K562 (cell line): ENCODE results near the gene GIGYF1. TPM values are rescaled to one million over a fixed set of nuclear protein-coding genes. Genes with fewer than 3 reads are reported as not detected.

ENCODE experiments used
- BMI1 ChIP-seq: fragments of 150-350 bp; IDR thresholded peaks from 2 replicates; pipeline ENCODE4 v1.6.1; 2014; ENCODE audit warnings: low read length
- BRD9 ChIP-seq: fragments of 450-650 bp; IDR thresholded peaks from 2 replicates; pipeline ENCODE4 v1.6.1; 2018; ENCODE audit warnings: low read depth; ENCODE audit not compliant: partially characterized antibody
- CCAR2 ChIP-seq: fragments of 200-400 bp; formaldehyde crosslinking; IDR thresholded peaks from 2 replicates; pipeline ENCODE4 v1.6.1; 2017; ENCODE audit warnings: mild to moderate bottlenecking, low read depth, low read length
- EP400 ChIP-seq: fragments of 450-650 bp; IDR thresholded peaks from 2 replicates; pipeline ENCODE4 v1.6.1; 2017; ENCODE audit warnings: antibody characterized with exemption, mild to moderate bottlenecking, moderate library complexity
- HMG20A ChIP-seq: fragments of 450-650 bp; formaldehyde crosslinking; conservative IDR thresholded peaks from 2 replicates; pipeline ENCODE4 v1.4.0; 2020; ENCODE audit warnings: mild to moderate bottlenecking, mixed read lengths
- JUND ChIP-seq, 2 experiments: IDR thresholded peaks; 2 replicates in 1 of 2; 3 replicates in 1 of 2; pipeline ENCODE4 v1.6.1; 2011; ENCODE audit warnings: borderline replicate concordance in 2 of 2, low read depth in 2 of 2, low read length in 2 of 2, improper control_type of control experiment in 1 of 2, missing biosample characterization in 1 of 2, missing genetic modification characterization in 1 of 2, missing genetic modification reagents in 1 of 2
- MYC ChIP-seq, 2 experiments: fragments of 250-450 bp in 1 of 2; sonication (Bioruptor Pico) in 1 of 2; IDR thresholded peaks; 2 replicates each; pipeline versions ENCODE4 v1.5.1 to v1.6.1; 2012 to 2021; ENCODE audit warnings: low read depth in 2 of 2, borderline replicate concordance in 1 of 2, improper control_type of control experiment in 1 of 2, low read length in 1 of 2, mild to moderate bottlenecking in 1 of 2, moderate library complexity in 1 of 2
- NFXL1 ChIP-seq: fragments of 450-650 bp; formaldehyde crosslinking; IDR thresholded peaks from 2 replicates; pipeline ENCODE4 v1.4.0; 2021; ENCODE audit warnings: mild to moderate bottlenecking
- RAD21 ChIP-seq, 2 experiments: fragments of 250-450 bp in 1 of 2; fragments of 450-650 bp in 1 of 2; sonication (Bioruptor Pico) in 1 of 2; formaldehyde crosslinking in 1 of 2; IDR thresholded peaks in 1 of 2; conservative IDR thresholded peaks in 1 of 2; 2 replicates each; pipeline versions ENCODE4 v1.4.0 to v1.8.0; 2020 to 2022; ENCODE audit warnings: mild to moderate bottlenecking in 2 of 2, moderate library complexity in 1 of 2
- SAFB2 ChIP-seq: fragments of 200-400 bp; formaldehyde crosslinking; IDR thresholded peaks from 2 replicates; pipeline ENCODE4 v1.6.1; 2018; ENCODE audit warnings: borderline replicate concordance, low read length, low read depth, moderate library complexity; ENCODE audit not compliant: severe bottlenecking
- SREBF2 ChIP-seq: sonication (generic); formaldehyde crosslinking; IDR thresholded peaks from 2 replicates; pipeline ENCODE4 v1.4.0; 2020; ENCODE audit warnings: mild to moderate bottlenecking, missing genetic modification reagents
- SUPT5H ChIP-seq: fragments of 450-650 bp; IDR thresholded peaks from 2 replicates; pipeline ENCODE4 v1.6.1; 2016
- YBX1 ChIP-seq: fragments of 450-650 bp; IDR thresholded peaks from 2 replicates; pipeline ENCODE4 v1.7.1; 2016; ENCODE audit warnings: mild to moderate bottlenecking
- ZC3H8 ChIP-seq: fragments of 450-650 bp; IDR thresholded peaks from 2 replicates; pipeline ENCODE4 v1.6.1; 2017
- ZNF197 ChIP-seq: fragments of 200-800 bp; sonication (Bioruptor generic); IDR thresholded peaks from 2 replicates; pipeline ENCODE4 v1.6.1; 2016; ENCODE audit warnings: low read depth, missing genetic modification characterization, missing compliant biosample characterization
- ZNF41 ChIP-seq: fragments of 250-450 bp; sonication (Bioruptor Pico); conservative IDR thresholded peaks from 2 replicates; pipeline ENCODE4 v1.4.0; 2020; ENCODE audit warnings: mild to moderate bottlenecking
- ZNF431 ChIP-seq: sonication (generic); formaldehyde crosslinking; IDR thresholded peaks from 2 replicates; pipeline ENCODE4 v1.8.0; 2022; ENCODE audit warnings: mild to moderate bottlenecking, missing genetic modification reagents
- ZNF780A ChIP-seq: fragments of 250-450 bp; sonication (Bioruptor Pico); IDR thresholded peaks from 2 replicates; pipeline ENCODE4 v1.5.0; 2021; ENCODE audit warnings: mild to moderate bottlenecking
- polyA plus RNA-seq, 8 experiments: library from polyadenylated mRNA; depleted of rRNA in 4 of 8; stranded (reverse) in 5 of 8; unstranded in 3 of 8; fragments of >200 nt; fragmentation: Nextera tagmentation in 2 of 8; fragmentation: Illumina TruSeq in 1 of 8; extraction: Ambion mirVana in 2 of 8; extraction: Trizol in 1 of 8; gene quantifications; 2 replicates each; pipeline versions ENCODE4 v1.2.1 to v1.2.3, GENCODE V29; 2011 to 2014; ENCODE audit warnings: inconsistent platforms in 1 of 8, missing spikeins in 1 of 8
- total RNA-seq, 7 experiments: library from RNA; depleted of rRNA in 6 of 7; stranded (reverse); fragments of >200 nt in 6 of 7; fragmentation: Illumina TruSeq in 2 of 7; extraction: Trizol in 2 of 7; gene quantifications; 2 replicates each; pipeline versions ENCODE4 v1.2.1 to v1.2.3, GENCODE V29; 2011 to 2021; ENCODE audit warnings: low replicate concordance in 1 of 7
- TF ChIP-seq, protein P1 (sequence below): fragments of 450-650 bp; conservative IDR thresholded peaks from 2 replicates; pipeline ENCODE4 v1.6.1; 2016; ENCODE audit warnings: missing genetic modification characterization, low read depth, mild to moderate bottlenecking, missing compliant biosample characterization, moderate library complexity
- TF ChIP-seq, protein P2 (sequence below): sonication (generic); formaldehyde crosslinking; IDR thresholded peaks from 2 replicates; pipeline ENCODE4 v1.8.0; 2022; ENCODE audit warnings: mild to moderate bottlenecking, missing genetic modification reagents
- TF ChIP-seq, protein P3 (sequence below): fragments of 250-450 bp; sonication (Bioruptor Pico); IDR thresholded peaks from 2 replicates; pipeline ENCODE4 v1.4.0; 2020
- TF ChIP-seq, protein P4 (sequence below): fragments of 200-800 bp; sonication (Bioruptor generic); IDR thresholded peaks from 2 replicates; pipeline ENCODE4 v1.6.1; 2017; ENCODE audit warnings: missing genetic modification characterization, missing compliant biosample characterization

Gene GIGYF1
- total and polyA plus RNA-seq, 9 of the 15 experiments (the other 6 are each of a cell fraction or from before 2014, with no cell fraction given) = 0.56 to 76.2 (median 16.8) TPM

DNA sequence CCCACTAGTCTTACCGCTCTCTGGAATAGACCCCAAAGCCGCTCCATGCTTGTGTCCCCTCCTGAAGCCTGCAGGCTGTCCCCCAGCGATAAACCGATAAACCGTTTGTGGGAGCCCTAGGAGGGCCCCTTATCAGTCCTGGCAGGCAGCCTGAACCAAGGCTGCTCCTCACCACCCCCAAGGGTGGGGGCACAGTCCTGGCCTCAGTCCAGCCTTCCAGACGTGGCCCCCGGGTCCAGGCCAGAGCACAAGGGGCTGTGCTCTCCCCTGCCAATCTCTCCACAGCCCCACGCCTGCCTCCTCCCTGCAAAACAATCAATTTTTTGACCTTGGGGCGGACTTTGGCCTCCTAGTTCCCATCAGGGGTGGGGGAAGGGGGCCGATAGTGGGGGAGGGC, 52.6 kb downstream of the GIGYF1 start, which contains the start of gene TFR2 (continued):
- no peak for TF ChIP-seq ZNF41 (CRISPR knock-in tag)
- peak; percentile 71 for TF ChIP-seq ZNF197 (CRISPR knock-in tag)
- TF ChIP-seq BRD9 = peak; percentile 49
- TF ChIP-seq EP400 = peak; percentile 77
- no peak for TF ChIP-seq ZNF780A (CRISPR knock-in tag)
- no peak for TF ChIP-seq YBX1
- TF ChIP-seq NFXL1 = no peak
- TF ChIP-seq SUPT5H = no peak
- TF ChIP-seq, protein P1, sequence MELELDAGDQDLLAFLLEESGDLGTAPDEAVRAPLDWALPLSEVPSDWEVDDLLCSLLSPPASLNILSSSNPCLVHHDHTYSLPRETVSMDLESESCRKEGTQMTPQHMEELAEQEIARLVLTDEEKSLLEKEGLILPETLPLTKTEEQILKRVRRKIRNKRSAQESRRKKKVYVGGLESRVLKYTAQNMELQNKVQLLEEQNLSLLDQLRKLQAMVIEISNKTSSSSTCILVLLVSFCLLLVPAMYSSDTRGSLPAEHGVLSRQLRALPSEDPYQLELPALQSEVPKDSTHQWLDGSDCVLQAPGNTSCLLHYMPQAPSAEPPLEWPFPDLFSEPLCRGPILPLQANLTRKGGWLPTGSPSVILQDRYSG (tag) = no peak
- TF ChIP-seq, protein P2, sequence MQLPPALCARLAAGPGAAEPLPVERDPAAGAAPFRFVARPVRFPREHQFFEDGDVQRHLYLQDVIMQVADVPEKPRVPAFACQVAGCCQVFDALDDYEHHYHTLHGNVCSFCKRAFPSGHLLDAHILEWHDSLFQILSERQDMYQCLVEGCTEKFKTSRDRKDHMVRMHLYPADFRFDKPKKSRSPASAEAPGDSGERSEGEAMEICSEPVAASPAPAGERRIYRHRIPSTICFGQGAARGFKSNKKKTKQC (CRISPR knock-in tag) = no peak
- TF ChIP-seq ZC3H8 = no peak
- TF ChIP-seq HMG20A = no peak
- TF ChIP-seq, protein P3, sequence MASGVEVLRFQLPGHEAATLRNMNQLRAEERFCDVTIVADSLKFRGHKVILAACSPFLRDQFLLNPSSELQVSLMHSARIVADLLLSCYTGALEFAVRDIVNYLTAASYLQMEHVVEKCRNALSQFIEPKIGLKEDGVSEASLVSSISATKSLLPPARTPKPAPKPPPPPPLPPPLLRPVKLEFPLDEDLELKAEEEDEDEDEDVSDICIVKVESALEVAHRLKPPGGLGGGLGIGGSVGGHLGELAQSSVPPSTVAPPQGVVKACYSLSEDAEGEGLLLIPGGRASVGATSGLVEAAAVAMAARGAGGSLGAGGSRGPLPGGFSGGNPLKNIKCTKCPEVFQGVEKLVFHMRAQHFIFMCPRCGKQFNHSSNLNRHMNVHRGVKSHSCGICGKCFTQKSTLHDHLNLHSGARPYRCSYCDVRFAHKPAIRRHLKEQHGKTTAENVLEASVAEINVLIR = no peak
- no peak for TF ChIP-seq CCAR2
- TF ChIP-seq, protein P4, sequence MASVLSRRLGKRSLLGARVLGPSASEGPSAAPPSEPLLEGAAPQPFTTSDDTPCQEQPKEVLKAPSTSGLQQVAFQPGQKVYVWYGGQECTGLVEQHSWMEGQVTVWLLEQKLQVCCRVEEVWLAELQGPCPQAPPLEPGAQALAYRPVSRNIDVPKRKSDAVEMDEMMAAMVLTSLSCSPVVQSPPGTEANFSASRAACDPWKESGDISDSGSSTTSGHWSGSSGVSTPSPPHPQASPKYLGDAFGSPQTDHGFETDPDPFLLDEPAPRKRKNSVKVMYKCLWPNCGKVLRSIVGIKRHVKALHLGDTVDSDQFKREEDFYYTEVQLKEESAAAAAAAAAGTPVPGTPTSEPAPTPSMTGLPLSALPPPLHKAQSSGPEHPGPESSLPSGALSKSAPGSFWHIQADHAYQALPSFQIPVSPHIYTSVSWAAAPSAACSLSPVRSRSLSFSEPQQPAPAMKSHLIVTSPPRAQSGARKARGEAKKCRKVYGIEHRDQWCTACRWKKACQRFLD (CRISPR knock-in tag) = peak; percentile 65; the same call in 1 of the 2 replicates
- peak; percentile 85 for TF ChIP-seq JUND (IDR thresholded peaks at IDR 0.05; ENCODE audit: borderline replicate concordance, low read depth, low read length)
- no peak; the same call in 2 of the 3 replicates for TF ChIP-seq JUND (tag; IDR thresholded peaks at IDR 0.05; ENCODE audit: borderline replicate concordance, low read depth, low read length)
- no peak for TF ChIP-seq RAD21 (CRISPR knock-in tag; conservative IDR thresholded peaks at IDR 0.05 in 1 of 2, IDR thresholded peaks at IDR 0.05 in 1 of 2)
- no peak for TF ChIP-seq SREBF2 (CRISPR knock-in tag)
- TF ChIP-seq MYC (IDR thresholded peaks at IDR 0.05; ENCODE audit: low read depth, low read length) = peak; percentile 83
- no peak for TF ChIP-seq MYC (CRISPR knock-in tag; IDR thresholded peaks at IDR 0.05; ENCODE audit: borderline replicate concordance, low read depth)
- no peak for TF ChIP-seq BMI1
- TF ChIP-seq ZNF431 = no peak
- TF ChIP-seq SAFB2 = no peak
